ENCODE measurements around the gene ARL3.

Gene ARL3

DNA sequence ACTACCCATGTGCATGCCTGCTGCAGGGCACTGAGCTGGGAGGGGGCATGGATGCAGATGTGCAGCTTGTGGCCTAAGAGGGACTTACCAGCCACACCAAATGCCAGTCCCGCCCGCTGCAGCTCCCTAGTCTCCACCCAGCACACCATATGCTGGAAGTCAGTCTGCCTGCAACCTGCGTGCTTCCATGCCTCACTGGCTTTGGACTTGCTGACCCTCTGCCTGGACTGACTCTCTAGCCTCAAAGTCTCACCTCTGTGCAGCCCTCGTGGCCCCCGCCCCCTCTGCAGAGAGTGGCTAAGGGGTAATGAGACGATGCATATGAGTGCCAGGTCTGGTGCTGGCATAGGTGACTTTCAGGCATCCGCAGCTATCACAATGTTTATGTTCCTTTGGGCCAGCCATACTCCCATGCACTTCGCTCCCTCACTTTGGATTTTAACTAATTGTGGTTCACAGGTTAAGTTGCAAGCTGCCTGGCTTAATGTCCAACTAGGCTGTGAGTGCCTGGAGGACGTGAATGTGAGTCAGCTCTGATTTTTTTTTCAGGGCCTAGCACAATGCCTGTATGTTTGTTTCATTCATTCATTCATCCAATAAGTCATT lies 48.2 kb downstream of the ARL3 start:
- H3K36me3 ChIP-seq (ENCODE audit: insufficient read depth, low read depth, low read length), result no peaks in the 10 kb centered on the region
- H3K27ac ChIP-seq (ENCODE audit: low read length), result no peak overlapping the region
- H3K9me3 ChIP-seq (ENCODE audit: insufficient read depth, low read depth, low read length), result no peaks in the 10 kb centered on the region
- no peak overlapping the region for H3K9ac ChIP-seq (ENCODE audit: low read depth, low read length)
- no peak overlapping the region for H3K4me3 ChIP-seq (ENCODE audit: low read length)
- no peaks in the 10 kb centered on the region for H3K27me3 ChIP-seq (ENCODE audit: insufficient read depth, low read length)
- H3K4me1 ChIP-seq (ENCODE audit: insufficient read depth, low read length), result peaks cover 14% of the 10 kb centered on the region

DNA sequence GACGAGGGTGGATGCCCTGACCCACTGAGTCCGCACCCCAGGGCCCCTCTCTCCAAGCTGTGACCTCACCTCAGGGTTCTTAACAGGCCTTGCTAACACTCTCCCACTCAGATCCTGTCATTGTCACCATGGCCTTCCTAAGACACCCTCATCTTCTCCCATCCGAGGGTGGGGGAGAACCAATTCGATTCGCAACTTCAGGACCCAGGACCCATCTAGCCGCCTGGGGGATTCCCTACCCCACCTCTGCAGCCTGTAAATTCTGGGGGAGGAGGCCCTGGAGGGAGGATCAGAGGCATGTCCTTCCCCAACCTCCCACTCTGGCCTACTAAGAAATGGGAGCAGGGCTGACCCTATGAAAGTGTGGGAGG lies 52.6 kb downstream of the ARL3 start:
- no peaks in the 10 kb centered on the region for H3K4me1 ChIP-seq (ENCODE audit: insufficient read depth, low read length)
- H3K27ac ChIP-seq (ENCODE audit: low read length), result no peak overlapping the region
- H3K36me3 ChIP-seq (ENCODE audit: insufficient read depth, low read depth, low read length), result peaks cover 10% of the 10 kb centered on the region
- no peak overlapping the region for H3K9ac ChIP-seq (ENCODE audit: low read depth, low read length)
- H3K9me3 ChIP-seq (ENCODE audit: insufficient read depth, low read depth, low read length), result no peaks in the 10 kb centered on the region
- H3K27me3 ChIP-seq (ENCODE audit: insufficient read depth, low read length), result no peaks in the 10 kb centered on the region
- no peak overlapping the region for H3K4me3 ChIP-seq (ENCODE audit: low read length)

DNA sequence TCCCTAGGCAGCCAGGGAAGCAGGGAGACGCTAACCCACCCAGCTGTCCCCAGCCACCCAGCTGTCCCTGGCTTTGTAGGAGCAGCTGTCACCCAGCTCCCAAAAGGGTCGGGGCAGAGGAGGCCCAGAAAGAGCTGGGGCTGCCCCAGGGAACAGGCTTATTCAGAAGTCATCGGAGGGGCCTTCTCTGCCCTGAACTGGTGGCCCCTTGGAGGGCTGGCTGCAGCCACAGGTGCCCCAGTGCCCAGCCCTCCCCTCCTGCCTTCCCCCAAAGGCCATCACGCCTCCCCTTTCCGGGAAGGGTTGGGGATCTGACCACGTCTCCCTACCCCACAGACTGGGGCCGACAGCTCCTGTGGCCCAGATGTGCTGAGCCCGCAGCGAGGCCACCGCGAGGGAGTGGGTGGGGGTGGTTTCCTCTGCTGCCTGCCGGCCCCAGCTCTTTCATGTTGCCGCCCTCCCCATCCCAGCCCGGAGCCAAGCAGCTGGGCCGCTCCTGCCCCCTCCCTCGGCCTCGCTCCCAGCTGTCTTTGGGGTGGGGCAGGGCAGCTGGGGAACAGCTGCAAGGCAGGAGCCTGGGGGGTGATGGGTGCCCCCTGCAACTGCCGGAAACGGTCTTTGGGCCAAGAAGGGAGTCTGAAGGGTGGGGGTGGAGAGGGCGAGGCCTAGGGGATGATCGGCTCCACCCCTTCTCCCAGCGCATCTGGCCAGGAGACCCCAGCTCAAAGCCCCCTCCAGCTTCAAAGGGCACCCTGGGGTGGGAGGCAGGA lies 53.1 kb downstream of the ARL3 start:
- no peaks in the 10 kb centered on the region for H3K9me3 ChIP-seq (ENCODE audit: insufficient read depth, low read depth, low read length)
- no peaks in the 10 kb centered on the region for H3K27me3 ChIP-seq (ENCODE audit: insufficient read depth, low read length)
- no peak overlapping the region for H3K27ac ChIP-seq (ENCODE audit: low read length)
- no peaks in the 10 kb centered on the region for H3K4me1 ChIP-seq (ENCODE audit: insufficient read depth, low read length)
- no peak overlapping the region for H3K4me3 ChIP-seq (ENCODE audit: low read length)
- H3K36me3 ChIP-seq (ENCODE audit: insufficient read depth, low read depth, low read length), result peaks cover 15% of the 10 kb centered on the region
- H3K9ac ChIP-seq (ENCODE audit: low read depth, low read length), result no peak overlapping the region

DNA sequence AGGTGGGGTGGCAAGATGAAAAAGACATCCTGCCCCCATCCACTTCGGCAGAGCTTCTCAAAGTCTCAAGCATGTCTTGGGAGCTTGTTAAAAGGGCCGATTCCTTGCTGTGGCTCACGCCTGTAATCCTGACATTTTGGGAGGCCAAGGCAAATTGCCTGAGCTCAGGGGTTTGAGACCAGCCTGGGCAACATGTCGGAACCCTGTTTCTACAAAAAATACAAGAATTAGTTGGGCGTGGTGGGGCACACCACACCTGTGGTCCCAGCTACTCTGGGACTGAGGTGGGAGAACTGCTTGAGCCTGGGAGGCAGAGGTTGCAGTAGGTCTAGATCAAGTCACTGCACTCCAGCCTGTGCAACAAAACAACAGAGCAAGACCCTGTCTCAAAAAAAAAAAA lies 55.4 kb downstream of the ARL3 start:
- no peaks in the 10 kb centered on the region for H3K9me3 ChIP-seq (ENCODE audit: insufficient read depth, low read depth, low read length)
- H3K4me1 ChIP-seq (ENCODE audit: insufficient read depth, low read length), result no peaks in the 10 kb centered on the region
- peaks cover 28% of the 10 kb centered on the region for H3K36me3 ChIP-seq (ENCODE audit: insufficient read depth, low read depth, low read length)

DNA sequence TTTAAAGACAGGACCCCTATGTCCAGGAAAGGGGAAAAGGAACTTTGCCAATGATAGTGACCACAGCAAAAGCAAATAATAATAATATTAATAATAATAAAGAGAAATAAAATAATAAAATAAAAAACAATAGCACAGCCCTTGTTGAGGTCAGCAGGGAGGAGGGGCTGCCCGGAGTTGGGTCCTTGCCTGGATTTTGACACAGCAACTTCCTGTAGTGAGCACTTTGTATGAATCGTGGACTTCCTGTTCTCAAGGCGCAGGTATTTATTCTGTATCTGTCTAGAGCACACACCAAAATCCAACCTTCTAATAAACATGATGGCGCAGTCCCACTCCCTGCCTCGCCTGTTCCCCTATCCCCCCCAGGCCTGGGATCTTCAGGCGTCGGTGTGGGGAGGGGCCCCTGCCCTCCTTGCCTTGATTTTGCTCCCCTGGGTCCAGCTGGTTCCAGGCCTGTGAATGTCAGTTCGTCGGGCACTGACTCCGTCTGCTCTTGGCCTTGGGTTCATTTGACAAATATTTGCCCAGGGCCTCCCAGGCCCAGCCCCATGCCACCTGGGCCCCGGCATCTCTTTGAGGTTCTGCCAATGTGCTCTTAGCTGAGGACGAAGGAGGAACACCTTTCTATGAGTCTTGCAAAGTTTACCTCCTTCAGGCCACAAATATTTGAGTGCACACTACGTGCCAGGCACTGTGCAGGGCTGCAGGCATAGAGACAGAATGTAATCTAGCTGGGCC lies 56.0 kb downstream of the ARL3 start:
- Histone ChIP-seq H3K27me3 (ENCODE audit: insufficient read depth, low read length) (no peaks in the 10 kb centered on the region), H3K27ac (ENCODE audit: low read length) (no peak overlapping the region), H3K4me3 (ENCODE audit: low read length) (no peak overlapping the region), H3K36me3 (ENCODE audit: insufficient read depth, low read depth, low read length) (peaks cover 28% of the 10 kb centered on the region), H3K9ac (ENCODE audit: low read depth, low read length) (no peak overlapping the region), H3K9me3 (ENCODE audit: insufficient read depth, low read depth, low read length) (no peaks in the 10 kb centered on the region), H3K4me1 (ENCODE audit: insufficient read depth, low read length) (no peaks in the 10 kb centered on the region)

More for the DNA sequence above, 55.4 kb downstream of the ARL3 start:
- Histone ChIP-seq H3K4me3 (ENCODE audit: low read length) (no peak overlapping the region), H3K27me3 (ENCODE audit: insufficient read depth, low read length) (no peaks in the 10 kb centered on the region), H3K9ac (ENCODE audit: low read depth, low read length) (no peak overlapping the region), H3K27ac (ENCODE audit: low read length) (no peak overlapping the region)

DNA sequence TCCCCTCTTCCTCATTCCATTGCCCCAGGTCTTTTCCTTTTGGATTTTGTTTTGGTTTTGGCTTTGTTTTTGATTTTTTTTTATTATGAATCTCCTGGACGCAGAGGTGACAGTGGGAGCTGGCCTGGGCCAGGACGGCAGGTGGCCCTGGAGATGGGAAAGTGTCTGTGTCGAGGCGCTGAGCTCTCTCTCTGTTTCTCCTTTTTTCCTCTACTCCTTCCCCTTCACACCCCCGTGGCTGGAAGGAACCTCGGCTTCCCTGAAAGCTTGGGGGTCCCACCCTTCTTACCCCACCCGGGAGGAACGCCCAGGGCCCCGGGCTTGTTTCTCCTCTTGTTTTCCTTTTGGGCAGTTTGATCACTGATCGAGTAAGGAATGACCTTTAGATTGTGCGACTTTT lies 56.7 kb downstream of the ARL3 start:
- H3K27ac ChIP-seq (ENCODE audit: low read length), result no peak overlapping the region
- H3K9me3 ChIP-seq (ENCODE audit: insufficient read depth, low read depth, low read length), result no peaks in the 10 kb centered on the region
- H3K4me1 ChIP-seq (ENCODE audit: insufficient read depth, low read length), result no peaks in the 10 kb centered on the region
- no peak overlapping the region for H3K4me3 ChIP-seq (ENCODE audit: low read length)
- H3K27me3 ChIP-seq (ENCODE audit: insufficient read depth, low read length), result no peaks in the 10 kb centered on the region
- H3K36me3 ChIP-seq (ENCODE audit: insufficient read depth, low read depth, low read length), result peaks cover 28% of the 10 kb centered on the region
- no peak overlapping the region for H3K9ac ChIP-seq (ENCODE audit: low read depth, low read length)

DNA sequence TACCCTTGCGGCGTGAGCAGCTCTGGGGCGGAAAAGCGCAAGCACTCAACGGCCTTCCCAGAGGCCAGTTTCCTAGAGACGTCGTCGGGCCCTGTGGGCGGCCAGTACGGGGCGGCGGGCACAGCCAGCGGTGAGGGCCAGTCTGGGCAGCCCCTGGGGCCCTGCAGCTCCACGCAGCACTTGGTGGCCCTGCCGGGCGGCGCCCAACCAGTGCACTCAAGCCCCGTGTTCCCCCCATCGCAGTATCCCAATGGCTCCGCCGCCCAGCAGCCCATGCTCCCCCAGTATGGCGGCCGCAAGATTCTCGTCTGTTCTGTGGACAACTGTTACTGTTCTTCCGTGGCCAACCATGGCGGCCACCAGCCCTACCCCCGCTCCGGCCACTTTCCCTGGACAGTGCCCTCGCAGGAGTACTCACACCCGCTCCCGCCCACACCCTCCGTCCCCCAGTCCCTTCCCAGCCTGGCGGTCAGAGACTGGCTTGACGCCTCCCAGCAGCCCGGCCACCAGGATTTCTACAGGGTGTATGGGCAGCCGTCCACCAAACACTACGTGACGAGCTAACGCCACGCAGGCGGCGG lies 57.3 kb downstream of the ARL3 start:
- Histone ChIP-seq H3K27me3 (ENCODE audit: insufficient read depth, low read length) (no peaks in the 10 kb centered on the region), H3K36me3 (ENCODE audit: insufficient read depth, low read depth, low read length) (peaks cover 28% of the 10 kb centered on the region), H3K27ac (ENCODE audit: low read length) (no peak overlapping the region), H3K9ac (ENCODE audit: low read depth, low read length) (no peak overlapping the region), H3K9me3 (ENCODE audit: insufficient read depth, low read depth, low read length) (no peaks in the 10 kb centered on the region), H3K4me3 (ENCODE audit: low read length) (no peak overlapping the region), H3K4me1 (ENCODE audit: insufficient read depth, low read length) (no peaks in the 10 kb centered on the region; the same call in 1 of the 2 replicates)

DNA sequence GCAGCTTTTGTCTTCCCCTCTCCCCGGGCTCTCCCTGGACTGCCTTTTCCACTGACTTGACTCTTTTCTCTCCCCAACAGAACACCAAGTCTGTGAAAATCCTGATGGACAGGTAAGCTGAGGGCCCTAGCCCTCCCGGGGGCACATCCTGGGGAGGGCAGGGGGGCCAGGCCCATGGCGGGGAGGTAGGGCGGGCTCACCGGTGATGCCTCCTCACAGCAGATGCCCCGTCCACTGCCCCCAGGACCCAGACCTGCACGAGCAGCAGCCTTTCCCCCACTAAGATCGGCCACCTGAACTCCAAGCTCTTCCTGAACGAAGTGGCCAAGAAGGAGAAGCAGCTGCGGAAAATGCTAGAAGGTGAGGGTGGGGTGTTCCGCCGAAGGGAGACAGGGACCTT lies 58.2 kb downstream of the ARL3 start:
- Histone ChIP-seq H3K27me3 (ENCODE audit: insufficient read depth, low read length) (no peaks in the 10 kb centered on the region), H3K9me3 (ENCODE audit: insufficient read depth, low read depth, low read length) (no peaks in the 10 kb centered on the region), H3K27ac (ENCODE audit: low read length) (no peak overlapping the region), H3K36me3 (ENCODE audit: insufficient read depth, low read depth, low read length) (peaks cover 28% of the 10 kb centered on the region), H3K9ac (ENCODE audit: low read depth, low read length) (no peak overlapping the region), H3K4me3 (ENCODE audit: low read length) (no peak overlapping the region), H3K4me1 (ENCODE audit: insufficient read depth, low read length) (no peaks in the 10 kb centered on the region; the same call in 1 of the 2 replicates)

DNA sequence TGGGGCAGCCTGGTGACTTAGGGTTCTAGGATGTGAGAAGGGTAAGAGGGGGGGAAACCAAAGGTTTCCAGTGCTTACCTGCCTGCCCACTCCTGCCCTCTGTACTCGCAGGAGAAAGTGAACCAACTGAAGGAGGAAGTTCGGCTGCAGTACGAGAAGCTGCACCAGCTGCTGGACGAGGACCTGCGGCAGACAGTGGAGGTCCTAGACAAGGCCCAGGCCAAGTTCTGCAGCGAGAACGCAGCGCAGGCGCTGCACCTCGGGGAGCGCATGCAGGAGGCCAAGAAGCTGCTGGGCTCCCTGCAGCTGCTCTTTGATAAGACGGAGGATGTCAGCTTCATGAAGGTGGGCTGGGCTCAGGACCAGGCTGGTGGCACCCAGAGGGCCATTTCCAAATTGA lies 59.2 kb downstream of the ARL3 start:
- Histone ChIP-seq H3K36me3 (ENCODE audit: insufficient read depth, low read depth, low read length) (peaks cover 28% of the 10 kb centered on the region), H3K4me1 (ENCODE audit: insufficient read depth, low read length) (peaks cover 6% of the 10 kb centered on the region), H3K27me3 (ENCODE audit: insufficient read depth, low read length) (no peaks in the 10 kb centered on the region), H3K9me3 (ENCODE audit: insufficient read depth, low read depth, low read length) (no peaks in the 10 kb centered on the region), H3K4me3 (ENCODE audit: low read length) (no peak overlapping the region), H3K9ac (ENCODE audit: low read depth, low read length) (no peak overlapping the region), H3K27ac (ENCODE audit: low read length) (no peak overlapping the region)

DNA sequence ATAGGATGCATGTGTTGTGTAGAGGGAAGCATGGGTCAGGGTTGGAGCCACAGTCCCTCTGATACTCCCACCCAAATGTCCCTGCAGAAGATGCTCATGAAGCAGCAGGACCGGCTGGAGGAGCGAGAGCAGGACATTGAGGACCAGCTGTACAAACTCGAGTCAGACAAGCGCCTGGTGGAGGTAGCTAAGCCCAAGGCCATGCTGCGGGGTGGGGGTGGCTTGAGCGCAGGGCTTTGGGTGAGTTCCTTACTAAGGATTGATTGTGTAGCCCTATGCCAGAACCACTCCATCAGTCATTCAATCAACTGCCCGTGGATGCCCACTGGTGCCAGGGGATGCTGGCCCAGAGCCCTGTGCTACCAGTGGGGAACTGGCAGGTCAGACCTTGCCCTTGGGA lies 59.6 kb downstream of the ARL3 start:
- Histone ChIP-seq H3K36me3 (ENCODE audit: insufficient read depth, low read depth, low read length) (peaks cover 28% of the 10 kb centered on the region), H3K9me3 (ENCODE audit: insufficient read depth, low read depth, low read length) (no peaks in the 10 kb centered on the region), H3K4me1 (ENCODE audit: insufficient read depth, low read length) (peaks cover 8% of the 10 kb centered on the region), H3K27ac (ENCODE audit: low read length) (no peak overlapping the region), H3K4me3 (ENCODE audit: low read length) (no peak overlapping the region), H3K27me3 (ENCODE audit: insufficient read depth, low read length) (no peaks in the 10 kb centered on the region), H3K9ac (ENCODE audit: low read depth, low read length) (no peak overlapping the region)

DNA sequence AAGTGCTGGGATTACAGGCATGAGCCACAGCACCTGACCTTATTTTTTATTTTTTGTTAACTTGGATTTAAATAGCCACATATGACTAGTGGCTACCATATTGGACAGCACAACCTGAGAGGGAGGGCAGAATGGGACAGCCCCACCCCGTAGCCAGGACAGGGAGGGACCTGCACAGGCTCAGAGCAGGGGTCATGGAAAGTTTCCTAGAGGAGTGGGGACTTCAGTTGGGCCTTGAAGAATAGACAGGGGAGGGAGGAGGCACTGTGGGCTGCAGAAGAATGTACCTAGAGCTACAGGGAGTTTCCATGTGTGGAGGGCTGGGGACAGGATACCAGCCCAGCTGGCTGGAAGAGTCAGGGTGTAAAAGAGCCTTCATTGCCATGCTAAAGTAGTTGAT lies 61.1 kb downstream of the ARL3 start:
- Histone ChIP-seq H3K36me3 (ENCODE audit: insufficient read depth, low read depth, low read length) (peaks cover 20% of the 10 kb centered on the region), H3K4me3 (ENCODE audit: low read length) (no peak overlapping the region), H3K27me3 (ENCODE audit: insufficient read depth, low read length) (no peaks in the 10 kb centered on the region), H3K27ac (ENCODE audit: low read length) (no peak overlapping the region), H3K9me3 (ENCODE audit: insufficient read depth, low read depth, low read length) (no peaks in the 10 kb centered on the region), H3K4me1 (ENCODE audit: insufficient read depth, low read length) (peaks cover 18% of the 10 kb centered on the region), H3K9ac (ENCODE audit: low read depth, low read length) (no peak overlapping the region)
